Activated T-helper 1 cell treated with Interleukin-2 at 50 U/mL for 16 hours (primary cell): ENCODE data around the gene NCAPD3.

Source experiments
- DNase-seq: peaks from one replicate; pipeline ENCODE4 v3.0.0-alpha.2; 2020; ENCODE audit warnings: low read depth

NCAPD3 gene

DNA sequence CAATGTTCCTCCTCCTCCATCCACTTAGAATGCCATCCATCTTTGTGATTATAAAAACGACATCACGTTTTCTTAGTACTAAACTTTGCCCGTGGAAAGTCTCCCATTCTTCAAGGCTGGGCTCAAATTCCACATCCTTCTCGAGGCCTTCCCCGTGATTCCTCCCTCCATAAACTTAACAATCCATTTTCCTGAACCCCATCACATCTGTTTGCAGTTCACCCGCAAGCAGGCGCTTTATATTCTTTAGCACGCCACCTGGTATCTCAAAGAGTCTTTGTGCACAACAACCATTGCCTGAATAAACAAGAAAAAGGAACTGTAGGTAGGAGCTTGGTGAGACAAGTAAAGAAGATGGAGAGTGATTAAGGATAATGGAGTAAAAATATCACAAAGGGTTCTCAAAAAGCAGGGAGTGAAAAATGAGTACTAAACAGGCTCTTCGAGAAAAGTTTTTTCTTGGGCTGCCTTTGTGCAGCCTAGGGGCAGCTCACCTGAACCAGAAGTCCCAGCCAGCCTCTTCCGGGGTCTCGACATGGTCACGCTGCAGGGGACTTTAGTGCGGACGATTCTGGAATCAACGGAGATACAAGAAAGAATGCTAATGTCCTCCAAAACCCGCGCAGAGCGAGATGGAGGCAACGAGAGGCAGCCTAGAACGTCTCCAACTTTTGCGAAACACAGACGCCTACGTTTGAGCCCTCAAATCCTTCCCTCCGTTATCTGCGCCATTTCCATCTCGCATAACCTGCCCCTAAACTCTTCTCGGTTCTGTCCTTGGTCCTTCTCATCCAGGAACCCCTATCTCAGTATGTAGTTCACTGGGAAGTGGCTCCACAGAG, 28.8 kb upstream of the NCAPD3 start:
- DNase-seq, result no peak

DNA sequence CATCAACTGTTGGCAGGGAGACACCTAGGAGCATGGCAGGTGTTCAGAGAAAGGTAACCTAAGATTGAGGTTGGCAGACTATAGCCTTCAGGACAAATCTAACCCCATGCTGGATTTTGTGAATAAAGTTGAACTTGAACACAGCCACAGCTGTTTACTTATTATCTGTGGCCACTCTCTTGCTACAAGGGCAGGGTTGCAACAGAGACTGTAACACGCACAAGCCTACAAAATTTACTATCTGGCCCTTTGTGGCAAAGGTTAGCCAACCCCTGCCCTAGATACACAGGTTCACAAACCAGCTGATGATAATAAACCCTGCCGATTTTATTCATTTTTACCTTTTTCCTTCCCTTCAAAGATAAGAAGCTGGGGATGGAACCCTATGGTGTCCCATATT, 26.9 kb upstream of the NCAPD3 start:
- no peak for DNase-seq

- no peak for DNase-seq
Measured at GRCh38 chr11:134250246-134250645, 26.5 kb upstream of the NCAPD3 start.

GRCh38 chr11:134248910-134249480, 25.2 kb upstream of the NCAPD3 start:
- no peak for DNase-seq

- DNase-seq, result no peak
Measured at GRCh38 chr11:134246678-134247077, 22.9 kb upstream of the NCAPD3 start.

DNA sequence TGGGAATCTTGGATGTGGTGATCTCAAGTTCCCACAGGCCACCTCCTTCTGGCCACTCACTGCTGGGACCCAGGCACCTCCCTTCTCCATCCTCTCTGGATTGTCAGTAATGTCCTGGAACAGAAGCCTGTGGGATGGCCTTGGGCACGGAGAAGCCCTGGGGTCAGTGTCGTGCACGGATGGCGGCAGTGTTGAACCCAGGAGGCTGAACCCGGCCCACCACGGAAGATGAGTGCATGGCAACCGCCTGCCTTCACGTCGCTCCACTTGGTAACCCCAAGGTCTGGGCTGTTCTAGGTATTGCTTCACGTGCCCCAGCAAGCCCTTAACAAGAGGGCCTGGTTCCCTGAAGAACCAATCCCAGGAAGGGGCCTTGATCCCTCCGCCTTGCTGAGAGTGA, 22.3 kb upstream of the NCAPD3 start:
- DNase-seq, result no peak

- no peak for DNase-seq
Measured at GRCh38 chr11:134245434-134245833, 21.7 kb upstream of the NCAPD3 start.

DNA sequence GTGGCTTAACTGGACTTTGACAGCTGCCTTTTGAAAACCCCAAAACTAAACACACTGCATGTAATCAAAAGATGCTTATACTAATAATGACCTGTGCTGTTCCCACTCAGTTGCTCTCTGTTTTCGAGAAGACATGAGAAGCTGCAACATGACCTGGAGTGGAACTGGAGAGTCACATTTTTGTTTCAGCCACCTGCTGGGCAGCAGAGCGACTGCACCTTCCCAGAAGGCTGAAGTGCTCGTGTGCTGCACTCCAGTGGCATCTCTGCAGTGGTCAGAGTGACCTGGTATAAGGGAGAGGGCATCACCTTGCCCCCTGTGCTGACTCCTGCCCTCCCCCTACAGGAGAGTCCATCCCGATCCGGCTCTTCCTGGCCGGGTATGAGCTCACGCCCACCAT, 20.8 kb upstream of the NCAPD3 start:
- DNase-seq, result no peak

DNA sequence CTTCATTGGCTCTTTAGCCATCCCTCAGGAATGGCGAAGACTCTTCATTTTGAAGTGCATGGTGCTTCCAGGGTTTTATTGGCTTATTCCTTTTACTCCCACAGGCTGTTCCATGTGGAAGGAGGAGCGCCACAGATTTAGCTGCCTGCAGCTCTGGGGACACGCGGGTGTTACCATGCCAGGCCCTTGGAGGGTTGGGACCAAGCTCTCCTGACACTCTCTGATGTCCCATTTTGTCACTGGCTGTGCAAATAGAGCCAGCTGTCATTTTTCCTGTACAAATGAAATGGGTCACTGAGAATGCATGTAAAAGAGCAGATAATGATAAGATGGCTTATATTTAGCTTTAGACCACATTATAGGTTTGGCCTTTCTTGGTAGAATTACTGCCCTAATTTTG, 20.1 kb upstream of the NCAPD3 start:
- DNase-seq, result no peak

DNA sequence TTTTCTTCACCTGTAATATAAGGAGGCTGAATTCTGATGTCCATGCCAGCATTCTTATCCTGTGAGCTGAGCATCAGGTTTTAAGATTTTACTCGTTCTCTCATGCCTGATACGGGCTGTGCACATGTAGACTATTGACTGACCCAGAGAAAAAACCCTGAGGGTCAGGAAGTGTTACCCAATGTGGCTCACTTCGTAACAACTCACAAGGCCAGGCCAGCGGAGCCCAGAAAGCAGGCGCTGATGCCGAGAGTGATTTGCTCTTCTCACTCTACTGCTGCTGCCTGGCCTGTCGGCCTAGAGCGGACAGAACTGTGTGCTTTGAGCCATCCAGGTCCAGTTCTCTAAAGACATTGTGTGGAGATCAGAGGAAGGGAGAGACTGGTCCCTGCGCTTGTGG, 18.6 kb upstream of the NCAPD3 start:
- DNase-seq, result no peak

DNA sequence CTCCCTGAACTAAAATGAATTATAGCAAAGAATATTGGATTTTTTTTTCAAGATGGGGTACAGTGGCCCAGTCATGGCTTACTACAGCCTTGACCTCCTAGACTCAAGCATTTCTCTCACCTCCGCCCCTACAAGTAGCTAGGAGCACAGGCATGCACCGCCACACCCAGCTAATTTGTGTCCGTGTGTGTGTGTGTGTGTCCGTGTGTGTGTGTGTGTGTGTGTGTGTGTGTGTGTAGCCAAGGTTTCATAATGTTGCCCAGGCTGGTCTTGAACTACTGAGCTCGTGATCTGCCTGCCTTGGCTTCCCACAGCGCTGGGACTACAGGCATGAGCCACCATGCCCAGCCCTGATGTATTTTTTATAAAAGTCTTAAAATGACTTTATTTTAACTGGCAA, 16.8 kb upstream of the NCAPD3 start:
- DNase-seq, result no peak

GRCh38 chr11:134238956-134239355, 15.2 kb upstream of the NCAPD3 start:
- no peak for DNase-seq

- DNase-seq, result no peak
Measured at GRCh38 chr11:134237557-134237922, 13.8 kb upstream of the NCAPD3 start.

GRCh38 chr11:134236834-134237556, 13.2 kb upstream of the NCAPD3 start:
- DNase-seq, result no peak

DNA sequence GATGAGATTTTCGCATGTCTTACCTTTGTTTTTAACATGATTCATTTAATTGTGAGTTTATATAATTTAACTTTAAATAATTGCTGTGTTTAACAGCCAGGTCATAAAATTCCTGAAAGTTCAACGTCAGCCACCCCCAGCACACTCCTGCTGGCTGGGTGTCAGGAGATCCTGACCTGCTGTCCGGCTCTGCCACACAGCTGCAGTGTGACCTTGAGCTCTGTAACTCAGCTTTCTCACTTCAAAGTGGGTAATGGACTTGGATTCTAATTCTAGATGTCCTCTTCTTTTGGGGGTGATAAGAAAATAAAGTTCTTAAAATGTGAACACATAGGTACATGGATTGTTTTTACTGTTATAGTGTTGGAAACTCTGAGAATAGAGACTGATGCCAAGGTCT, 11.6 kb upstream of the NCAPD3 start:
- DNase-seq, result no peak

- no peak for DNase-seq
Measured at GRCh38 chr11:134233729-134234179, 10.0 kb upstream of the NCAPD3 start.

DNA sequence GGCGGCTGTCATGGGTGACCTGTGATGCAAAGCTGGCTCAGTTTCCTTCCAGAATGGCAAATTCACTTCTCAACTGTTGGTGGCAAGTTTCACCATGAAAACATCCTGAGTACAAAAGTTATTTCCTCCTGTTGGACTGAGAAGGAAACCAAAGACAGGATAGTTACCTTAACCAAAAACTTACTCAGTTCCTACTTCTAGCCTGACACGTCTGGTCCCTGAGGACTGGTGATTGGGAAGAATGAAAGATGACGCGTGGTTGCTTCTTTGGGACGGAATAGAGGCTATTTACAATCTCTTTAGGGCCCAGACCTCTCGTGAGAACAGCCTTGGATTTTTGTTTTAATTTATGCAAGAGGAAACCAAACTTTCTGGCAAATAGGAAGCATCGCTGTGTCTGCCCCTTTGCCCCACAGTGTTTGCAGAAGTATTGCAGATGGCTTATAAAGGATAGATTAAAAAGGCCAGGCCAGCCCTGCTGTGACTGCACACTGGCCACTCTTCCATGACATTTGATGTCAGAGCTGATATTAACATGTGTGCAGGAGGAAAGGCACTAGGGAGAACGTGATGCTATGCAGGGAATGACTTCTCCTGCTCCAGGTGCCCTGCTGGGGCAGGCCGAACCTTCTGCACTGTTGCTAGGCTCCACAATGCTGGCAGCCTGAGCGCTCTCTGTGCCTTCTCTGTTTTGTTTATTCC, 8.3 kb upstream of the NCAPD3 start:
- no peak for DNase-seq

DNA sequence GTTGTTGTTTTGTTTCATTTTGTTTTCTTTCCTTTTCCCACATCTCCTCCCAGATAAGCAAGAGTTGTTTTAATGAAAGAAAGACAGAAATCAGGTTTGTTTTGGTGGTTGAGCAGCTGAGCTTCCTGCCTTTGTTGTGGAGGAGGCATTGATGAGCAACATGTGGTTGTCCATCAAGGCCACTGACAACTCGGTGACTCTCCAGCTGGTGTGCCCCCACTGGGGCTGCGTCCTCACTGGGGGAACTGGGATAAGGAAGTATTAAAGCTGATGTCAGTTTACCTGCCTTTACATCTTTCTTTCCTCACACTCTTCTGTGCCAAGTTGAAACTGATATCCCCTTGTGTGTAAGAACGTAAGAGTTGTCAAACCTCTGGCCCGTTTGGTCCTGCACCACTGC, 6.6 kb upstream of the NCAPD3 start:
- DNase-seq, result no peak

- DNase-seq, result no peak
Measured at GRCh38 chr11:134229126-134229790, 5.5 kb upstream of the NCAPD3 start.

DNA sequence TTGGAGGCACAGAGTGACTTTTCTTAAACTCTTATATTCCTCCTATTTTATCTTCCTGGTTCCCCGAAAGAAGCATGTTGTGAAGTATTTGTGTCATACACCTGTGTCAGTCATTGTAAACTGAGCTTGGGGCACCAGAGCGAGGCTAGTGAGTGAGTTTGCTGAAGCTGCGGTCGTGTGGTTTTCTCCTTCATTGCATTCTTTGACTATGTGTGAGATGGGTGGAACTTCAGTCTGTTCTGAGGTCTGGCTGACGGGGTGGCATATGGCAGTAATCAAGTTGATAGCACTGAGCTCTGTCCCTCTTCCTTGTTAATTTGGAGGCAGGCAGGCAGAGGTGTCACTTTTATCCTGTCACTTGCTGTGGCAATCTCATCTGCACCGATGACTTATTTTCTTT, 4.9 kb upstream of the NCAPD3 start:
- no peak for DNase-seq

- no peak for DNase-seq
Measured at GRCh38 chr11:134226806-134227325, 3.1 kb upstream of the NCAPD3 start.
